ENCODE data around the gene VCAN. TPM values are rescaled to one million over a fixed set of nuclear protein-coding genes. Genes with fewer than 3 reads are reported as not detected.

The VCAN gene
- total RNA-seq, 1 experiment from 2014 or later, result 0.72 TPM

DNA sequence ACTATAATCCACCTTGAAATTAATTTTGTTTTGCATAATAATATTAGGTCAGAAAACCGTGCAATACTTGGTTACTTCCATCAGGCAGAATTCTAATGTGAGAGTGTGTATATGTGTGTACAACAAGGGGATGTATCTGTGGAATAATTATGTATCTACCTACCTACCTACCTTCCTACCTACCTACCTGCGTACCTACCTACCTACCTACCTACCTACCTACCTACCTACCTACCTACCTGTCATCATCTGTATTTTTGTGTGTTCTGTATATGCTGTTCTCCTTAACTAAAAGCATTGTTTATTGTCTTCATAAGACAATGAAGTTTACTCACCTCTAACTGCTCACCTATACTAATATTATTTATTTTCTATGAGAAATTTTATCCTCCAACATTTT is 52.8 kb downstream of the VCAN start:
- H3K27me3 ChIP-seq (ENCODE audit: control insufficient read depth, insufficient read depth, low read length), result peaks cover 2% of the 10 kb centered on the region; the same call in 1 of the 2 replicates
- no peaks in the 10 kb centered on the region for H3K4me1 ChIP-seq (ENCODE audit: control insufficient read depth, insufficient read depth, low read length)
- intact Hi-C loops (cut with micrococcal nuclease; ENCODE audit: unreplicated experiment) (no loop called here), in situ Hi-C loops (cut with HindIII; ENCODE audit: low pct_unique_long_range_greater_than_20kb, low sequenced_read_pairs) (no loop called here)
- DNase-seq (ENCODE audit: low read depth, low spot score) (no peak), ATAC-seq (no peak)
- no peaks in the 10 kb centered on the region for H3K9me3 ChIP-seq (ENCODE audit: control insufficient read depth, insufficient read depth, low read depth, low read length)
- TF ChIP-seq REST (IDR thresholded peaks at IDR 0.05; ENCODE audit: insufficient read depth in 1 of 2, low read depth in 2 of 2, low read length in 1 of 2) (no peak), POLR2AphosphoS5 (IDR thresholded peaks at IDR 0.05; ENCODE audit: low read depth, low read length) (no peak)
- POLR2A ChIA-PET, result no interaction called here
- H3K4me3 ChIP-seq (ENCODE audit: low read depth in 2 of 2, low read length in 2 of 2), result no peak overlapping the region
- no peaks in the 10 kb centered on the region for H3K36me3 ChIP-seq (ENCODE audit: control insufficient read depth, insufficient read depth, low read length)
- no TSS peak for BruUV-seq (replicated peaks)
- CTCF ChIA-PET, result no interaction called here
- H3K27ac ChIP-seq (ENCODE audit: low read length), result no peak overlapping the region

DNA sequence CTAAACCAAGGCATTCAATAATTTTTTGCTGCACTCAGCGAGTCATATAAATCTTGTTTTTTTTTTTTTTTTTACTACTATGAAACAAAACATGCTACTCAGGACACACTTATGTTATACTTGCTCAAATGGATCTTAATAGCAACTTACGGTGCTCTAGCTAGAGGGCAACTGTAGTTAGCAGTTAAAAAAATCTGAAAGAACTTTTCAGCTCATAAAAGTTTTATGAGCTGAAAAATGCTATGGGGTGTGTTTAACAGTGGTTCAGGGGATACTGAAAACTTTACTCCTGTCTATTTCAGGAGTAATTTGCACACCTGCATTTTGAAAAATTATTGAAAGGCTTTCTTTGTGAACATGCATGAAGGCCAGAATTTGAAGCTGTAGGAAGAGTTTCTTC is 53.4 kb downstream of the VCAN start:
- no peak for DNase-seq (ENCODE audit: low read depth, low spot score)
- Histone ChIP-seq H3K4me1 (ENCODE audit: control insufficient read depth, insufficient read depth, low read length) (no peaks in the 10 kb centered on the region), H3K4me3 (ENCODE audit: low read depth in 2 of 2, low read length in 2 of 2) (no peak overlapping the region), H3K27me3 (ENCODE audit: control insufficient read depth, insufficient read depth, low read length) (peaks cover 2% of the 10 kb centered on the region; the same call in 1 of the 2 replicates), H3K9me3 (ENCODE audit: control insufficient read depth, insufficient read depth, low read depth, low read length) (no peaks in the 10 kb centered on the region), H3K36me3 (ENCODE audit: control insufficient read depth, insufficient read depth, low read length) (no peaks in the 10 kb centered on the region), H3K27ac (ENCODE audit: low read length) (no peak overlapping the region)
- no peak for TF ChIP-seq POLR2AphosphoS5 (IDR thresholded peaks at IDR 0.05; ENCODE audit: low read depth, low read length)
- TF ChIP-seq SIN3A (IDR thresholded peaks at IDR 0.05; ENCODE audit: borderline replicate concordance, insufficient read depth, low read depth, low read length), result no peak
- TF ChIP-seq CTCF (IDR thresholded peaks at IDR 0.05), result no peak
- no peak for TF ChIP-seq TCF7L2 (IDR thresholded peaks at IDR 0.05; ENCODE audit: low read depth, low read length)
- TF ChIP-seq REST (IDR thresholded peaks at IDR 0.05; ENCODE audit: insufficient read depth in 1 of 2, low read depth in 2 of 2, low read length in 1 of 2), result no peak
- in situ Hi-C loops (cut with HindIII; ENCODE audit: low pct_unique_long_range_greater_than_20kb, low sequenced_read_pairs), result no loop called here
- ChIA-PET POLR2A (no interaction called here), CTCF (no interaction called here)
- intact Hi-C loops (cut with micrococcal nuclease; ENCODE audit: unreplicated experiment), result no loop called here
- no TSS peak for BruUV-seq (replicated peaks)
- ATAC-seq, result no peak
